K562 (cell line): ENCODE measurements around the gene TMTC3. TPM values are rescaled to one million over a fixed set of nuclear protein-coding genes. Genes with fewer than 3 reads are reported as not detected.

Experiments used
- ARNT ChIP-seq, 2 experiments: fragments of 450-650 bp; IDR thresholded peaks; 2 replicates each; pipeline ENCODE4 v1.6.1; 2016; ENCODE audit warnings: mild to moderate bottlenecking in 1 of 2
- BCL6 ChIP-seq: fragments of 250-450 bp; sonication (Bioruptor Pico); IDR thresholded peaks from 2 replicates; pipeline ENCODE4 v1.4.0; 2020
- BHLHE40 ChIP-seq: IDR thresholded peaks from 2 replicates; pipeline ENCODE4 v1.6.1; 2011; ENCODE audit warnings: low read length, improper control_type of control experiment
- CLOCK ChIP-seq: fragments of 250-450 bp; sonication (Bioruptor Pico); IDR thresholded peaks from 2 replicates; pipeline ENCODE4 v1.4.0; 2020; ENCODE audit warnings: mild to moderate bottlenecking, moderate library complexity, borderline replicate concordance
- HDAC8 ChIP-seq: fragments of 450-650 bp; IDR thresholded peaks from 2 replicates; pipeline ENCODE4 v1.6.1; 2016; ENCODE audit warnings: mild to moderate bottlenecking, missing genetic modification characterization, moderate library complexity, missing compliant biosample characterization
- MBD2 ChIP-seq: sonication (generic); IDR thresholded peaks from 2 replicates; pipeline ENCODE4 v1.6.1; 2016; ENCODE audit warnings: low read depth, borderline replicate concordance
- MEIS2 ChIP-seq: fragments of 450-650 bp; IDR thresholded peaks from 2 replicates; pipeline ENCODE4 v1.6.1; 2014; ENCODE audit warnings: mild to moderate bottlenecking; ENCODE audit not compliant: partially characterized antibody
- MTA1 ChIP-seq: fragments of 450-650 bp; IDR thresholded peaks from 2 replicates; pipeline ENCODE4 v1.6.1; 2017; ENCODE audit warnings: borderline replicate concordance
- NR2C2 ChIP-seq, 2 experiments: fragments of 200-800 bp in 1 of 2; sonication (Bioruptor generic) in 1 of 2; sonication (generic) in 1 of 2; formaldehyde crosslinking in 1 of 2; IDR thresholded peaks; 2 replicates each; pipeline versions ENCODE4 v1.6.1 to v1.8.0; 2016 to 2022; ENCODE audit warnings: mild to moderate bottlenecking in 1 of 2, missing compliant biosample characterization in 1 of 2, missing genetic modification characterization in 1 of 2, missing genetic modification reagents in 1 of 2
- OTX1 ChIP-seq: fragments of 450-650 bp; formaldehyde crosslinking; IDR thresholded peaks from 2 replicates; pipeline ENCODE4 v1.4.0; 2022; ENCODE audit warnings: mild to moderate bottlenecking
- RCOR1 ChIP-seq, 2 experiments: IDR thresholded peaks; 2 replicates each; pipeline ENCODE4 v1.6.1; 2012; ENCODE audit warnings: low read depth in 2 of 2, low read length in 2 of 2, borderline replicate concordance in 1 of 2, improper control_type of control experiment in 1 of 2
- RFX1 ChIP-seq: fragments of 450-650 bp; IDR thresholded peaks from 2 replicates; pipeline ENCODE4 v1.6.1; 2016; ENCODE audit warnings: mild to moderate bottlenecking, moderate library complexity
- USF1 ChIP-seq: sonication (generic); formaldehyde crosslinking; IDR thresholded peaks from 2 replicates; pipeline ENCODE4 v1.9.0; 2022; ENCODE audit warnings: mild to moderate bottlenecking, missing genetic modification reagents
- XRCC4 ChIP-seq: IDR thresholded peaks from one replicate; pipeline ENCODE4 v1.6.1; 2011; ENCODE audit not compliant: insufficient read depth, insufficient read length; ENCODE audit errors: extremely low read depth
- ZBTB2 ChIP-seq: fragments of 450-650 bp; IDR thresholded peaks from 2 replicates; pipeline ENCODE4 v1.6.1; 2016; ENCODE audit warnings: antibody characterized with exemption
- ZBTB8A ChIP-seq: fragments of 450-650 bp; IDR thresholded peaks from 2 replicates; pipeline ENCODE4 v1.6.1; 2018; ENCODE audit warnings: mild to moderate bottlenecking, moderate library complexity; ENCODE audit not compliant: partially characterized antibody
- ZNF592 ChIP-seq: fragments of 450-650 bp; IDR thresholded peaks from 2 replicates; pipeline ENCODE4 v1.6.1; 2017; ENCODE audit warnings: antibody characterized with exemption, mild to moderate bottlenecking
- polyA plus RNA-seq, 8 experiments: library from polyadenylated mRNA; depleted of rRNA in 4 of 8; stranded (reverse) in 5 of 8; unstranded in 3 of 8; fragments of >200 nt; fragmentation: Nextera tagmentation in 2 of 8; fragmentation: Illumina TruSeq in 1 of 8; extraction: Ambion mirVana in 2 of 8; extraction: Trizol in 1 of 8; gene quantifications; 2 replicates each; pipeline versions ENCODE4 v1.2.1 to v1.2.3, GENCODE V29; 2011 to 2014; ENCODE audit warnings: inconsistent platforms in 1 of 8, missing spikeins in 1 of 8
- total RNA-seq, 7 experiments: library from RNA; depleted of rRNA in 6 of 7; stranded (reverse); fragments of >200 nt in 6 of 7; fragmentation: Illumina TruSeq in 2 of 7; extraction: Trizol in 2 of 7; gene quantifications; 2 replicates each; pipeline versions ENCODE4 v1.2.1 to v1.2.3, GENCODE V29; 2011 to 2021; ENCODE audit warnings: low replicate concordance in 1 of 7

Gene TMTC3
- total and polyA plus RNA-seq, 9 of the 15 experiments (the other 6 are each of a cell fraction or from before 2014, with no cell fraction given) = 1.9 to 9.8 (median 4.7) TPM

- no peak for TF ChIP-seq CLOCK
- TF ChIP-seq OTX1 (CRISPR knock-in tag) = 0 out of 2 replicates have a peak, but pooled peaks have one; percentile 12
- TF ChIP-seq NR2C2 (CRISPR knock-in tag; IDR thresholded peaks at IDR 0.05) = no peak; the same call in 1 of the 2 replicates
- TF ChIP-seq NR2C2 (tag; IDR thresholded peaks at IDR 0.05) = peak; percentile 89
- TF ChIP-seq XRCC4 = no peak
- no peak for TF ChIP-seq USF1 (CRISPR knock-in tag)
- peak; percentile 70; the same call in 1 of the 2 replicates for TF ChIP-seq ZNF592
- TF ChIP-seq MBD2 = peak; percentile 95
- peak; percentile 93 for TF ChIP-seq RFX1
- 0 out of 2 replicates have a peak, but pooled peaks have one; percentile 15 for TF ChIP-seq ZBTB2
- TF ChIP-seq ZBTB8A = peak; percentile 75
- TF ChIP-seq MTA1 = peak; percentile 74
- no peak for TF ChIP-seq BHLHE40
- 0 out of 2 replicates have a peak, but pooled peaks have one; percentile 14 for TF ChIP-seq BCL6
- TF ChIP-seq HDAC8 (tag) = no peak
- no peak; a peak in 1 of 4 replicates for TF ChIP-seq RCOR1 (IDR thresholded peaks at IDR 0.05; ENCODE audit: borderline replicate concordance in 1 of 2, low read depth in 2 of 2, low read length in 2 of 2)
- TF ChIP-seq ARNT (IDR thresholded peaks at IDR 0.05) = peak in 1 of 2 experiments; percentile 72; a peak in 1 of 4 replicates
- no peak for TF ChIP-seq MEIS2
Measured at GRCh38 chr12:88141774-88142609, at the start of gene TMTC3, which contains the start of gene CEP290 (continued).
